Natural killer cell (primary cell): ENCODE data around the gene MEF2D. TPM values are rescaled to one million over a fixed set of nuclear protein-coding genes. Genes with fewer than 3 reads are reported as not detected.
A peak's percentile ranks its signal among the peaks of the same experiment; 100 is the strongest.

Source experiments
- ATAC-seq, 3 donors: fragments of 150-1000 bp in 2 of 3; fragments of 200-7000 bp in 1 of 3; cut with Tn5 transposase; 1 replicate in 1 of 3; 2 replicates in 2 of 3; pipeline ENCODE4 v1.10.0; 2021; ENCODE audit warnings: mild to moderate bottlenecking in 2 of 3, moderate library complexity in 2 of 3
- DNase-seq, 2 donors: peaks; one replicate each; pipeline versions ENCODE4 v3.0.0 to v3.0.0-alpha.2; 2013 to 2021; ENCODE audit warnings: mixed read lengths in 1 of 2
- H3K27ac ChIP-seq: one replicate; pipeline ENCODE4 v1.5.1; 2013; ENCODE audit warnings: mild to moderate bottlenecking, low read length
- H3K27me3 ChIP-seq: one replicate; pipeline ENCODE4 v1.6.1; 2013; ENCODE audit warnings: low read length; ENCODE audit not compliant: control insufficient read depth, insufficient read depth
- H3K36me3 ChIP-seq: one replicate; pipeline ENCODE4 v1.6.1; 2013; ENCODE audit warnings: low read length; ENCODE audit not compliant: control insufficient read depth, insufficient read depth
- H3K4me1 ChIP-seq: one replicate; pipeline ENCODE4 v1.6.1; 2013; ENCODE audit warnings: low read length; ENCODE audit not compliant: control insufficient read depth, insufficient read depth
- H3K4me3 ChIP-seq: one replicate; pipeline ENCODE4 v1.5.1; 2013; ENCODE audit warnings: low read length
- H3K9me3 ChIP-seq: one replicate; pipeline ENCODE4 v1.6.1; 2013; ENCODE audit warnings: low read length; ENCODE audit not compliant: control insufficient read depth, insufficient read depth
- H3K27ac Mint-ChIP-seq, 2 donors: one replicate each; pipeline ENCODE4 v1.8.0; 2022; ENCODE audit warnings: mild to moderate bottlenecking in 2 of 2, mixed read lengths in 2 of 2, moderate library complexity in 1 of 2
- H3K27me3 Mint-ChIP-seq, 2 donors: one replicate each; pipeline ENCODE4 v1.8.0; 2022; ENCODE audit warnings: low read depth in 2 of 2, mixed read lengths in 2 of 2
- H3K36me3 Mint-ChIP-seq: one replicate; pipeline ENCODE4 v1.8.0; 2022; ENCODE audit warnings: mixed read lengths
- H3K4me1 Mint-ChIP-seq, 2 donors: one replicate each; pipeline ENCODE4 v1.8.0; 2022; ENCODE audit warnings: mixed read lengths in 2 of 2
- H3K4me3 Mint-ChIP-seq: one replicate; pipeline ENCODE4 v1.8.0; 2022; ENCODE audit warnings: mild to moderate bottlenecking, moderate library complexity, mixed read lengths
- H3K9me3 Mint-ChIP-seq, 2 donors: one replicate each; pipeline ENCODE4 v1.8.0; 2022; ENCODE audit warnings: mixed read lengths in 2 of 2
- WGBS: methylation state at CpG from one replicate; pipeline ENCODE4 v1.1.7; 2013; ENCODE audit warnings: missing lambda C conversion rate; ENCODE audit not compliant: insufficient coverage; 5-methylcytosine and 5-hydroxymethylcytosine counted together
- intact Hi-C: fragments of 100-400 bp; cut with micrococcal nuclease; formaldehyde crosslinking; loops from one replicate; pipeline ENCODE4 v1.14.2; 2022
- total RNA-seq, 4 donors: library from RNA; stranded (reverse); fragments of 120-200 nt in 1 of 4; gene quantifications; one replicate each; pipeline versions ENCODE4 v1.2.3 to v1.2.4, GENCODE V29; 2013 to 2022
- TF ChIP-seq, protein P1 (sequence below): fragments of 200-600 bp; IDR thresholded peaks from one replicate; pipeline ENCODE4 v1.8.0; 2022; ENCODE audit warnings: antibody characterized with exemption

The MEF2D gene
- total RNA-seq, 3 donors from 2014 or later (not counting 1 experiment from before 2014, with no cell fraction given) = 232 to 298 (median 284) TPM

DNA sequence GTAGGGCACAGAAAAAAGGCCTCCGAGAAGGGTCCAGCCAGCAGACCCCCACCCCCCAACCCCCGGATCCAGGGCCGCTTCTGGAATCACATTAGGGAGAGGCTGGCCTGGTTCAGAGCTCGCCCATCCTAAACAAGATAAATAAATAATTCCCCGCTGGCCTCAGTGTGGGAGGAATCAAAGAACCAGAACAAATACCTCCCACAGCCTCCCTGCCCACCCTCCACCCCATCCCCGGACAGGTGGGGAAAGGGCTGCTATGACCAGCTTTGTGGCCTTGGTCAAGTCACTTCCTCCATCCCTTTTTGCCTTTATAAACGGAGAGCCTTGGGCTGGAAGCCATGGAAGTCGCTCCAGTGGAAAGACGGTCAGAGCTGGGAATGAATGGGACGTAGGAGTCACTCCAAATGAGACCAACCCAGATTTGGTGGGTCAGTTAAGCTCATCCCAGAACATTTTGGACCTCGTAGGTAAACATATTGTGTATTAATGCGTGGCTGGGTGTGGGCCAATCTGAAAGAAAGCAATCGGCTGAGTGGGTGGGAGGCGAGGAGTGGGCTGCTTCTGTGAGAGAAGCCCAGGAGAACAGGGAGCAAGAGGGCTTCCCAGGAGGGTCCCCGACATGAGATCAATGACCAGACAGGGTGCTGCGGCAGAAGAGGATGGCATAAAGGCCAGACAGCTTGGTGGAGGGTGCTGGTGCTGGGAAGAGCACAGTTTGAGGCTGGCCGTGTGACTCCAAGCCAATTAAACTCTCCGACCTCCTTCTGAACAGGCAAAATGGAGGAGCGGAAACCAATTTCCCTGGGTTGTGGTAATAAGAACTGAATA, 63.3 kb downstream of the MEF2D start:
- H3K27ac Mint-ChIP-seq = no peak overlapping the region
- Histone ChIP-seq H3K4me3 (no peak overlapping the region), H3K9me3 (no peaks in the 10 kb centered on the region), H3K27ac (no peak overlapping the region), H3K4me1 (peaks cover 19% of the 10 kb centered on the region), H3K36me3 (no peaks in the 10 kb centered on the region), H3K27me3 (peaks cover 86% of the 10 kb centered on the region)
- no peaks in the 10 kb centered on the region for H3K9me3 Mint-ChIP-seq
- intact Hi-C loops = no loop called here
- H3K27me3 Mint-ChIP-seq = peaks cover 84 to 90% of the 10 kb centered on the region in 2 donors
- H3K4me3 Mint-ChIP-seq = no peak overlapping the region
- TF ChIP-seq, protein P1, sequence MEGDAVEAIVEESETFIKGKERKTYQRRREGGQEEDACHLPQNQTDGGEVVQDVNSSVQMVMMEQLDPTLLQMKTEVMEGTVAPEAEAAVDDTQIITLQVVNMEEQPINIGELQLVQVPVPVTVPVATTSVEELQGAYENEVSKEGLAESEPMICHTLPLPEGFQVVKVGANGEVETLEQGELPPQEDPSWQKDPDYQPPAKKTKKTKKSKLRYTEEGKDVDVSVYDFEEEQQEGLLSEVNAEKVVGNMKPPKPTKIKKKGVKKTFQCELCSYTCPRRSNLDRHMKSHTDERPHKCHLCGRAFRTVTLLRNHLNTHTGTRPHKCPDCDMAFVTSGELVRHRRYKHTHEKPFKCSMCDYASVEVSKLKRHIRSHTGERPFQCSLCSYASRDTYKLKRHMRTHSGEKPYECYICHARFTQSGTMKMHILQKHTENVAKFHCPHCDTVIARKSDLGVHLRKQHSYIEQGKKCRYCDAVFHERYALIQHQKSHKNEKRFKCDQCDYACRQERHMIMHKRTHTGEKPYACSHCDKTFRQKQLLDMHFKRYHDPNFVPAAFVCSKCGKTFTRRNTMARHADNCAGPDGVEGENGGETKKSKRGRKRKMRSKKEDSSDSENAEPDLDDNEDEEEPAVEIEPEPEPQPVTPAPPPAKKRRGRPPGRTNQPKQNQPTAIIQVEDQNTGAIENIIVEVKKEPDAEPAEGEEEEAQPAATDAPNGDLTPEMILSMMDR = no peak
- ATAC-seq (no peak), DNase-seq (no peak)
- H3K36me3 Mint-ChIP-seq = no peaks in the 10 kb centered on the region
- H3K4me1 Mint-ChIP-seq = peaks cover 12 to 30% of the 10 kb centered on the region in 2 donors
- WGBS = 20% methylated on average over 18 of the region's 19 CpGs

DNA sequence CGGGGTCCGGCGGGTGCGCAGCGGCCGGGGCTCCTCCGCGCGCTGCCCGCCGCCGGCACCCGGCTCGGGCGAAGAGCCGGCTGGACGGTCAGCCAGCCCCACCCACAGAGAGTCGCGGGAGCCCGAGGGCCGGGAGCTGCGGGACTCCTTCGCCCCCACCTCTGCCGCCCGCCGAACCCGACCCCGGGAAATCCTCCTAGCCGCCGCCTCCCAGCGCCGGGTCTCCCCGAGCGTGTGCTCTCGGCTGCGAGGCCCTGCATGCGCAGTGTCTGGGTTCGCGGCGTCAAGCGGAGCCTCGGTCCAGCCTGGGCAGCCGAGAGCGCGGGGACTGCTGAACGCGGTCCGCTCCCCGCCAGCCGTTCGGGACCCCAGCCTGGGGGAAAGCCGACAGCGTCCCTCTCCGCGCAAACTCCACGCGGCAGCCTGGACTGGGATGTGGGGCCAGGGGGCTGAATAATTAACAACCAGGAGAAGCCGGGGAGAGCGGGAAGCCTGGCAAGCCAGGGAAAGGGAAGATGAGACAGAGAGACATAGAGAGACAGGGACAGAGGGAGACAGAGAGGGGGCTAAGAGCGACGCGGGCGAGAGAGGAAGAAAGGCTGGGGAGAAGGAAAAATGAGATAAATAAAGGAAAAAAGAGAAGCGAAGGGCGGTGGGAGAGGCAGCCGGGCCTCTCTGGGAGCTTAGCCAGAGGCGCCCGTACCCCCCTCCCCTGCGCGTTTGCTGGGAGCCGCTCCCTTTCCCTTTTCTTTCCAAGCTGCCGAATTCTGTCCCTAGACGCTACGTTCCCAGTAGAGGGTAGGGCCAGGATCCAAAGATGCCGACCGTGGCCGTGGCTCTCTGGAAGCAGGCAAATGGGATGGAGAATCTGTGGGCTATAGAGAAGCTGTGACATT, 64.2 kb downstream of the MEF2D start:
- peaks cover 19% of the 10 kb centered on the region for H3K4me1 ChIP-seq
- H3K4me3 ChIP-seq = no peak overlapping the region
- H3K4me3 Mint-ChIP-seq = peak overlapping the region; percentile 69
- peaks cover 12 to 30% of the 10 kb centered on the region in 2 donors for H3K4me1 Mint-ChIP-seq
- peaks cover 83% of the 10 kb centered on the region for H3K27me3 ChIP-seq
- ATAC-seq (peak in 2 of 3 donors; percentile 46), DNase-seq (peak in 1 of 2 donors; percentile 43)
- H3K36me3 ChIP-seq = no peaks in the 10 kb centered on the region
- no peak overlapping the region for H3K27ac ChIP-seq
- no peaks in the 10 kb centered on the region for H3K9me3 Mint-ChIP-seq
- no peak overlapping the region for H3K27ac Mint-ChIP-seq
- 7% methylated on average over 77 of the region's 77 CpGs for WGBS
- intact Hi-C loops = no loop called here
- no peaks in the 10 kb centered on the region for H3K9me3 ChIP-seq
- TF ChIP-seq, protein P1 = no peak
- peaks cover 87 to 90% of the 10 kb centered on the region in 2 donors for H3K27me3 Mint-ChIP-seq
- no peaks in the 10 kb centered on the region for H3K36me3 Mint-ChIP-seq

DNA sequence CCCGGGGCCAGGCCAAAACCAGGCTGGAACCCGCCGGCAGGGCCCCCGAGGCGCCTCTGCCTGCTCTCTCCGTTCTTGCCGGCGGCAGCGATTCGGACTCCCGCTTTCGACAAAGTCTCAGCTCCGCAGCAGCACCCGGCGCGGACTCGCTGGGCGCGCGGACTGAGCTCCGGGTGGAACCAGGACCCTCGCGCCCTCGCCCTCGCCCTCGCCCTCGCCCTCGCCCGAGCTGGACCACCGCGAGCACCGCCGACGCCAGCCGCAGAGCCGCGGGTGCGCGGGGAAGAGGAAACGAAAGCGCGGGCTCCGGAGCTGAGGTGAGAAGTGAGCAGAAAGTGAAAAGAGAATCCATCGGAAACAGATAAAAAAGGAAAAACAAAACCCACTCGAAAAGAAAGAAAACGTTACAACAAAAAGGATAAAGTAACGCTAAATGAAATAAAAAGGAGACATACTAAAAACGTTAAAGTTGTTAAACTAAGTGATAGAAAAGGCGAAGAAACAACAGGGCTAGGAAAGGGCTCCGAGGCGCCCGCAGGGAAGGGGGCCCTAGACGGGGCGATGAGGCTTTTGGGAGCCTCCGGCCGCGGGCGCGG, 64.9 kb downstream of the MEF2D start:
- Mint-ChIP-seq H3K9me3 (no peaks in the 10 kb centered on the region), H3K27me3 (peaks cover 84 to 86% of the 10 kb centered on the region in 2 donors), H3K36me3 (no peaks in the 10 kb centered on the region), H3K27ac (peak overlapping the region in 1 of 2 donors; percentile 12), H3K4me1 (peaks cover 12 to 30% of the 10 kb centered on the region in 2 donors), H3K4me3 (peak overlapping the region; percentile 73)
- DNase-seq (peak in 1 of 2 donors; percentile 55), ATAC-seq (peak; percentile 29 to 51 (median 39))
- no peaks in the 10 kb centered on the region for H3K9me3 ChIP-seq
- 1% methylated on average over 56 of the region's 59 CpGs for WGBS
- no peak overlapping the region for H3K4me3 ChIP-seq
- H3K27me3 ChIP-seq = peaks cover 80% of the 10 kb centered on the region
- TF ChIP-seq, protein P1 = no peak
- no peaks in the 10 kb centered on the region for H3K36me3 ChIP-seq
- intact Hi-C loops = no loop called here
- no peak overlapping the region for H3K27ac ChIP-seq
- H3K4me1 ChIP-seq = peaks cover 19% of the 10 kb centered on the region
